Panc1 (cell line): ENCODE results near the gene ABCG1. TPM values are rescaled to one million over a fixed set of nuclear protein-coding genes. Genes with fewer than 3 reads are reported as not detected.
A peak's percentile ranks its signal among the peaks of the same experiment; 100 is the strongest.

Experiments used
- ATAC-seq: fragments of 200-7000 bp; cut with Tn5 transposase; 2 replicates; pipeline ENCODE4 v1.9.1; 2020; ENCODE audit warnings: mild to moderate bottlenecking, moderate library complexity
- Bru-seq: library from RNA; stranded (reverse); fragments of 400-500 nt; gene quantifications from one replicate; lab custom pipeline; 2021; lab: Mats Ljungman, UMichigan
- BruChase-seq, 2 experiments: library from RNA; stranded (reverse); fragments of 400-500 nt; gene quantifications; one replicate each; lab custom pipeline; 2021; lab: Mats Ljungman, UMichigan
- BruUV-seq: library from RNA; stranded (reverse); fragments of 400-500 nt; replicated peaks from 2 replicates; lab custom pipeline; 2021; lab: Mats Ljungman, UMichigan
- CTCF ChIA-PET: fragments of 300-600 bp; sonication (Branson Sonifier 250); formaldehyde crosslinking; loops from one replicate; lab custom pipeline; 2022; ENCODE audit warnings: antibody characterized with exemption; lab: Charles Lee
- POLR2A ChIA-PET: fragments of 300-600 bp; sonication (Branson Sonifier 250); formaldehyde crosslinking; loops from one replicate; lab custom pipeline; 2022; ENCODE audit warnings: antibody characterized with exemption; lab: Charles Lee
- DNase-seq: peaks from one replicate; pipeline ENCODE4 v3.0.0-alpha.2; 2010; ENCODE audit warnings: low read depth, low spot score
- H3K27ac ChIP-seq: 2 replicates; pipeline ENCODE4 v1.5.1; 2011; ENCODE audit warnings: mild to moderate bottlenecking, low read length, inconsistent platforms
- H3K27me3 ChIP-seq: fragments of 200-500 bp; sonication (Bioruptor generic); 2 replicates; pipeline ENCODE4 v1.6.0; 2014; ENCODE audit warnings: low read length, inconsistent platforms; ENCODE audit not compliant: control insufficient read depth, insufficient read depth
- H3K36me3 ChIP-seq: fragments of 200-500 bp; sonication (Bioruptor generic); 2 replicates; pipeline ENCODE4 v1.5.1; 2014; ENCODE audit warnings: inconsistent platforms, mild to moderate bottlenecking, low read length, moderate library complexity; ENCODE audit not compliant: control insufficient read depth, insufficient read depth
- H3K4me1 ChIP-seq: 2 replicates; pipeline ENCODE4 v1.5.1; 2011; ENCODE audit warnings: inconsistent platforms, mild to moderate bottlenecking, low read length, moderate library complexity; ENCODE audit not compliant: control insufficient read depth, insufficient read depth
- H3K4me3 ChIP-seq, 2 experiments: 2 replicates each; pipeline ENCODE4 v1.5.1; 2011 to 2012; ENCODE audit warnings: low read depth in 2 of 2, low read length in 2 of 2, mild to moderate bottlenecking in 2 of 2, inconsistent platforms in 1 of 2, moderate library complexity in 1 of 2
- H3K9me3 ChIP-seq: fragments of 200-500 bp; sonication (Bioruptor generic); 2 replicates; pipeline ENCODE4 v1.5.1; 2014; ENCODE audit warnings: low read depth, mild to moderate bottlenecking, inconsistent platforms, low read length, moderate library complexity; ENCODE audit not compliant: control insufficient read depth, insufficient read depth
- POLR2AphosphoS5 ChIP-seq: IDR thresholded peaks from 2 replicates; pipeline ENCODE4 v1.6.1; 2012; ENCODE audit warnings: mild to moderate bottlenecking, low read depth, low read length, moderate library complexity
- SIN3A ChIP-seq: IDR thresholded peaks from 2 replicates; pipeline ENCODE4 v1.6.1; 2012; ENCODE audit warnings: low read depth, mild to moderate bottlenecking, low read length, moderate library complexity, borderline replicate concordance; ENCODE audit not compliant: insufficient read depth
- TCF7L2 ChIP-seq: IDR thresholded peaks from 2 replicates; pipeline ENCODE4 v1.6.1; 2011; ENCODE audit warnings: mild to moderate bottlenecking, low read depth, low read length, inconsistent platforms
- in situ Hi-C: cut with HindIII; loops from 2 replicates; pipeline ENCODE4 v1.10.0; 2016; ENCODE audit warnings: low sequenced_read_pairs, low pct_unique_long_range_greater_than_20kb
- intact Hi-C: fragments of 100-400 bp; cut with micrococcal nuclease; formaldehyde crosslinking; loops from one replicate; pipeline ENCODE4 v1.10.0; 2022; ENCODE audit not compliant: unreplicated experiment
- long read RNA-seq: library from polyadenylated mRNA; unstranded; transcript quantifications from one replicate; pipeline ENCODE4 v2.0.0, GENCODE V29; 2021; ENCODE audit not compliant: unreplicated experiment
- polyA plus RNA-seq: library from polyadenylated mRNA; unstranded; fragments of >200 nt; gene quantifications from one replicate; pipeline ENCODE4 v1.2.1, GENCODE V29; 2012; ENCODE audit warnings: missing spikeins; ENCODE audit not compliant: insufficient read length
- total RNA-seq: library from RNA; stranded (reverse); gene quantifications from one replicate; pipeline ENCODE4 v1.2.1, GENCODE V29; 2021; ENCODE audit not compliant: unreplicated experiment
- TF ChIP-seq, protein P1 (sequence below): fragments of 450-650 bp; IDR thresholded peaks from 2 replicates; pipeline ENCODE4 v1.5.1; 2017; ENCODE audit warnings: mild to moderate bottlenecking
- TF ChIP-seq, protein P2 (sequence below), 2 experiments: IDR thresholded peaks; 2 replicates each; pipeline ENCODE4 v1.6.1; 2011 to 2012; ENCODE audit warnings: low read depth in 2 of 2, control low read depth in 1 of 2, low read length in 1 of 2, mild to moderate bottlenecking in 1 of 2, moderate library complexity in 1 of 2; ENCODE audit not compliant: insufficient read depth in 1 of 2

The ABCG1 gene
- total RNA-seq (0.80 TPM), Bru-seq, nascent RNA (percentile 22 among the genes with signal in this experiment), BruChase-seq, experiment 1, labeled RNA remaining after a 2-hour chase (percentile 19 among the genes with signal in this experiment), BruChase-seq, experiment 2, labeled RNA remaining after a 6-hour chase (percentile 22 among the genes with signal in this experiment)
- polyA plus RNA-seq = 2.0 TPM
- long read RNA-seq, partial matches to known transcripts = 0 of 2 reads
- long read RNA-seq, other reads (novel, unspliced or antisense) = 0 of 2 reads

DNA sequence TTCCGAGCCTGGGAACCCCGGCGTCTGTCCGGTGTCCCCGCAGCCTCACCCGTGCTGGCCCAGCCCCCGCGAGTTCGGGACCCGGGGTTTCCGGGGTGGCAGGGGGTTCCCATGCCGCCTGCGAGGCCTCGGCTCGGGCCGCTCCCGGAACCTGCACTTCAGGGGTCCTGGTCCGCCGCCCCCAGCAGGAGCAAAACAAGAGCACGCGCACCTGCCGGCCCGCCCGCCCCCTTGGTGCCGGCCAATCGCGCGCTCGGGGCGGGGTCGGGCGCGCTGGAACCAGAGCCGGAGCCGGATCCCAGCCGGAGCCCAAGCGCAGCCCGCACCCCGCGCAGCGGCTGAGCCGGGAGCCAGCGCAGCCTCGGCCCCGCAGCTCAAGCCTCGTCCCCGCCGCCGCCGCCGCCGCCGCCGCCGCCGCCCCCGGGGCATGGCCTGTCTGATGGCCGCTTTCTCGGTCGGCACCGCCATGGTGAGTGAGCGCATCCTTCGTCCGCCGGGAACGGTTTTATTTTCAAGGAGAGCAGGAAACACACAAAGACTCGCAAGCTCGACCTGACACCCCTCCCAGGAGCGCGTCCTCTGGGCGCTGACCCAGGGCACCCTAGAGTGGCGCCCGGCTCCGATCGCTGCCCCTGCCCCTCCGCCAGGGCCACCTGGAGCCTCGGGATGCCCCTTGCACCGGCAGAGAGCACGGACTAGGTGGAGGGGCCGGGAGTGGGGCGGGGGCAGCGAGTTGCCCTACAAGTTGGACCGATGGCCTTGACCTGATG lies at the start of gene ABCG1:
Gene ABCG1 (plus strand): TSS at position 305 of the 770 bp plus-strand sequence. CDS start 123 bp downstream, at position 428.
- ChIA-PET CTCF (no interaction called here), POLR2A (no interaction called here)
- in situ Hi-C loops (no loop called here), intact Hi-C loops (no loop called here)
- Histone ChIP-seq H3K4me1 (no peaks in the 10 kb centered on the region), H3K9me3 (no peaks in the 10 kb centered on the region), H3K27ac (no peak within 1 kb of the TSS), H3K36me3 (no peaks in the 10 kb centered on the region), H3K4me3 (peak within 1 kb of the TSS; percentile 39 to 63), H3K27me3 (no peaks in the 10 kb centered on the region; the same call in 1 of the 2 replicates)
- DNase-seq (no peak), ATAC-seq (peak; percentile 74)
- TF ChIP-seq, protein P1, sequence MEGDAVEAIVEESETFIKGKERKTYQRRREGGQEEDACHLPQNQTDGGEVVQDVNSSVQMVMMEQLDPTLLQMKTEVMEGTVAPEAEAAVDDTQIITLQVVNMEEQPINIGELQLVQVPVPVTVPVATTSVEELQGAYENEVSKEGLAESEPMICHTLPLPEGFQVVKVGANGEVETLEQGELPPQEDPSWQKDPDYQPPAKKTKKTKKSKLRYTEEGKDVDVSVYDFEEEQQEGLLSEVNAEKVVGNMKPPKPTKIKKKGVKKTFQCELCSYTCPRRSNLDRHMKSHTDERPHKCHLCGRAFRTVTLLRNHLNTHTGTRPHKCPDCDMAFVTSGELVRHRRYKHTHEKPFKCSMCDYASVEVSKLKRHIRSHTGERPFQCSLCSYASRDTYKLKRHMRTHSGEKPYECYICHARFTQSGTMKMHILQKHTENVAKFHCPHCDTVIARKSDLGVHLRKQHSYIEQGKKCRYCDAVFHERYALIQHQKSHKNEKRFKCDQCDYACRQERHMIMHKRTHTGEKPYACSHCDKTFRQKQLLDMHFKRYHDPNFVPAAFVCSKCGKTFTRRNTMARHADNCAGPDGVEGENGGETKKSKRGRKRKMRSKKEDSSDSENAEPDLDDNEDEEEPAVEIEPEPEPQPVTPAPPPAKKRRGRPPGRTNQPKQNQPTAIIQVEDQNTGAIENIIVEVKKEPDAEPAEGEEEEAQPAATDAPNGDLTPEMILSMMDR = no peak
- TF ChIP-seq, protein P2, sequence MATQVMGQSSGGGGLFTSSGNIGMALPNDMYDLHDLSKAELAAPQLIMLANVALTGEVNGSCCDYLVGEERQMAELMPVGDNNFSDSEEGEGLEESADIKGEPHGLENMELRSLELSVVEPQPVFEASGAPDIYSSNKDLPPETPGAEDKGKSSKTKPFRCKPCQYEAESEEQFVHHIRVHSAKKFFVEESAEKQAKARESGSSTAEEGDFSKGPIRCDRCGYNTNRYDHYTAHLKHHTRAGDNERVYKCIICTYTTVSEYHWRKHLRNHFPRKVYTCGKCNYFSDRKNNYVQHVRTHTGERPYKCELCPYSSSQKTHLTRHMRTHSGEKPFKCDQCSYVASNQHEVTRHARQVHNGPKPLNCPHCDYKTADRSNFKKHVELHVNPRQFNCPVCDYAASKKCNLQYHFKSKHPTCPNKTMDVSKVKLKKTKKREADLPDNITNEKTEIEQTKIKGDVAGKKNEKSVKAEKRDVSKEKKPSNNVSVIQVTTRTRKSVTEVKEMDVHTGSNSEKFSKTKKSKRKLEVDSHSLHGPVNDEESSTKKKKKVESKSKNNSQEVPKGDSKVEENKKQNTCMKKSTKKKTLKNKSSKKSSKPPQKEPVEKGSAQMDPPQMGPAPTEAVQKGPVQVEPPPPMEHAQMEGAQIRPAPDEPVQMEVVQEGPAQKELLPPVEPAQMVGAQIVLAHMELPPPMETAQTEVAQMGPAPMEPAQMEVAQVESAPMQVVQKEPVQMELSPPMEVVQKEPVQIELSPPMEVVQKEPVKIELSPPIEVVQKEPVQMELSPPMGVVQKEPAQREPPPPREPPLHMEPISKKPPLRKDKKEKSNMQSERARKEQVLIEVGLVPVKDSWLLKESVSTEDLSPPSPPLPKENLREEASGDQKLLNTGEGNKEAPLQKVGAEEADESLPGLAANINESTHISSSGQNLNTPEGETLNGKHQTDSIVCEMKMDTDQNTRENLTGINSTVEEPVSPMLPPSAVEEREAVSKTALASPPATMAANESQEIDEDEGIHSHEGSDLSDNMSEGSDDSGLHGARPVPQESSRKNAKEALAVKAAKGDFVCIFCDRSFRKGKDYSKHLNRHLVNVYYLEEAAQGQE (IDR thresholded peaks at IDR 0.05; ENCODE audit: insufficient read depth in 1 of 2, low read depth in 2 of 2, low read length in 1 of 2) = no peak
- no peak for TF ChIP-seq TCF7L2
- TF ChIP-seq SIN3A = no peak
- TF ChIP-seq POLR2AphosphoS5 = no peak
- BruUV-seq = no TSS peak

DNA sequence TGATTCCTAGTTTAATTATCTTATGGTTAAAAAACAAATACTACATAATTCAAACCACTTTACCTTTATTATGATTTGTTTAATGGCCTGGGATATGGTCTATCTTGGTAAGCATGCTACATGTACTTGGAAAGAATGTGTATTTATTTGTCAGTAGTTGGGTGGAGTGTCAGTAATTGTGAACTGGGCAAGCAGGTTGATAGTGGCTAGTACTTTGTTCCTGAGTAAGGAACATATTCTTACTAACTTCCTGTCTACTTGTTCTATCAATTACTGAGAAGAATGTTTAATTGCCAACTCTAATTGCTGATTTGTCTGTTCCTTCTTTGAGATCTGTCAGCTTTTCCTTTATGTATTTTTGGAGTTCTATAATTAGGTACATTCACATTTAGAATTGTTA lies 49.2 kb upstream of the ABCG1 start:
- Histone ChIP-seq H3K27ac (no peak overlapping the region), H3K4me1 (no peaks in the 10 kb centered on the region), H3K4me3 (no peak overlapping the region), H3K27me3 (no peaks in the 10 kb centered on the region), H3K9me3 (no peaks in the 10 kb centered on the region), H3K36me3 (no peaks in the 10 kb centered on the region)
- ChIA-PET POLR2A (no interaction called here), CTCF (no interaction called here)
- no TSS peak for BruUV-seq
- ATAC-seq (no peak), DNase-seq (no peak)
- in situ Hi-C loops (no loop called here), intact Hi-C loops (no loop called here)
- no peak for TF ChIP-seq TCF7L2
